CD4-positive, alpha-beta T cell (primary cell): Measurements from ENCODE around the gene CZIB. TPM values are rescaled to one million over a fixed set of nuclear protein-coding genes. Genes with fewer than 3 reads are reported as not detected.

Source experiments
- ATAC-seq: fragments of 200-7000 bp; cut with Tn5 transposase; one replicate; pipeline ENCODE4 v1.10.0; 2022; ENCODE audit warnings: mild to moderate bottlenecking; ENCODE audit not compliant: poor library complexity
- CTCF ChIA-PET: fragments of 350-600 bp; sonication (Branson Sonifier 250); formaldehyde crosslinking; loops from one replicate; lab custom pipeline; 2021; ENCODE audit warnings: antibody characterized with exemption, inconsistent platforms; lab: Charles Lee
- POLR2A ChIA-PET: fragments of 350-600 bp; sonication (Branson Sonifier 250); formaldehyde crosslinking; loops from one replicate; lab custom pipeline; 2021; ENCODE audit warnings: antibody characterized with exemption, inconsistent platforms; lab: Charles Lee
- DNase-seq, 14 experiments: peaks; one replicate each; pipeline ENCODE4 v3.0.0-alpha.2; 2013 to 2020; ENCODE audit warnings: mixed read lengths in 2 of 14
- H3K27ac ChIP-seq, 2 donors: one replicate each; pipeline versions ENCODE4 v1.5.1 to v1.7.0; 2013; ENCODE audit warnings: low read length in 2 of 2, low read depth in 1 of 2, mild to moderate bottlenecking in 1 of 2
- H3K27me3 ChIP-seq, 2 experiments: 1 replicate in 1 of 2; 2 replicates in 1 of 2; pipeline versions ENCODE4 v1.6.1 to v1.7.0; 2013; ENCODE audit warnings: low read length in 2 of 2, control low read depth in 1 of 2, mild to moderate bottlenecking in 1 of 2, moderate library complexity in 1 of 2; ENCODE audit not compliant: insufficient read depth in 2 of 2, control insufficient read depth in 1 of 2
- H3K36me3 ChIP-seq: one replicate; pipeline ENCODE4 v1.6.1; 2013; ENCODE audit warnings: low read length, control low read depth; ENCODE audit not compliant: insufficient read depth
- H3K4me1 ChIP-seq: one replicate; pipeline ENCODE4 v1.6.1; 2013; ENCODE audit warnings: low read length, control low read depth; ENCODE audit not compliant: insufficient read depth
- H3K4me3 ChIP-seq: one replicate; pipeline ENCODE4 v1.5.1; 2013; ENCODE audit warnings: mild to moderate bottlenecking, low read length, moderate library complexity
- H3K9me3 ChIP-seq, 2 experiments: 1 replicate in 1 of 2; 2 replicates in 1 of 2; pipeline versions ENCODE4 v1.6.1 to v1.7.0; 2013; ENCODE audit warnings: low read length in 2 of 2, mild to moderate bottlenecking in 2 of 2, control low read depth in 1 of 2, moderate library complexity in 1 of 2; ENCODE audit not compliant: control insufficient read depth in 1 of 2, insufficient read depth in 1 of 2
- H3K27ac Mint-ChIP-seq: one replicate; pipeline ENCODE4 v1.8.0; 2020; ENCODE audit warnings: mixed read lengths
- H3K27me3 Mint-ChIP-seq: one replicate; pipeline ENCODE4 v1.8.0; 2021; ENCODE audit warnings: mixed read lengths
- H3K36me3 Mint-ChIP-seq: one replicate; pipeline ENCODE4 v1.8.0; 2021; ENCODE audit warnings: low read depth, mixed read lengths
- H3K4me1 Mint-ChIP-seq: one replicate; pipeline ENCODE4 v1.8.0; 2021; ENCODE audit warnings: low read depth, mixed read lengths
- H3K4me3 Mint-ChIP-seq: one replicate; pipeline ENCODE4 v1.8.0; 2020; ENCODE audit warnings: mild to moderate bottlenecking, mixed read lengths
- H3K9me3 Mint-ChIP-seq: one replicate; pipeline ENCODE4 v1.8.0; 2020; ENCODE audit warnings: mixed read lengths
- intact Hi-C, 2 experiments: fragments of 100-400 bp; cut with DNase I in 1 of 2; cut with micrococcal nuclease in 1 of 2; formaldehyde crosslinking; loops; one replicate each; pipeline versions ENCODE4 v1.15.1 to v1.9.0; 2023 to 2025; cut with DNase I, micrococcal nuclease
- total RNA-seq, 174 experiments: library from RNA in 2 of 174; stranded (reverse) in 2 of 174; gene quantifications; one replicate each; pipeline ENCODE4 v1.2.3 and lab custom pipeline; 2021 to 2026
- TF ChIP-seq, protein P1 (sequence below): fragments of 200-600 bp; IDR thresholded peaks from one replicate; pipeline ENCODE4 v1.8.0; 2022; ENCODE audit warnings: antibody characterized with exemption, mild to moderate bottlenecking

CZIB gene
- total RNA-seq, 2 experiments from 2014 or later = 28.8 to 28.9 TPM

- peaks cover 52% of the 10 kb centered on the region for H3K36me3 ChIP-seq
- H3K4me1 ChIP-seq = no peaks in the 10 kb centered on the region
- ChIA-PET POLR2A (no interaction called here), CTCF (no interaction called here)
- H3K9me3 Mint-ChIP-seq = no peaks in the 10 kb centered on the region
- no peak overlapping the region for H3K4me3 Mint-ChIP-seq
- DNase-seq (no peak), ATAC-seq (no peak)
- no peak overlapping the region for H3K4me3 ChIP-seq
- no peaks in the 10 kb centered on the region for H3K9me3 ChIP-seq
- H3K27ac ChIP-seq = no peak overlapping the region
- H3K27ac Mint-ChIP-seq = no peak overlapping the region
- TF ChIP-seq, protein P1, sequence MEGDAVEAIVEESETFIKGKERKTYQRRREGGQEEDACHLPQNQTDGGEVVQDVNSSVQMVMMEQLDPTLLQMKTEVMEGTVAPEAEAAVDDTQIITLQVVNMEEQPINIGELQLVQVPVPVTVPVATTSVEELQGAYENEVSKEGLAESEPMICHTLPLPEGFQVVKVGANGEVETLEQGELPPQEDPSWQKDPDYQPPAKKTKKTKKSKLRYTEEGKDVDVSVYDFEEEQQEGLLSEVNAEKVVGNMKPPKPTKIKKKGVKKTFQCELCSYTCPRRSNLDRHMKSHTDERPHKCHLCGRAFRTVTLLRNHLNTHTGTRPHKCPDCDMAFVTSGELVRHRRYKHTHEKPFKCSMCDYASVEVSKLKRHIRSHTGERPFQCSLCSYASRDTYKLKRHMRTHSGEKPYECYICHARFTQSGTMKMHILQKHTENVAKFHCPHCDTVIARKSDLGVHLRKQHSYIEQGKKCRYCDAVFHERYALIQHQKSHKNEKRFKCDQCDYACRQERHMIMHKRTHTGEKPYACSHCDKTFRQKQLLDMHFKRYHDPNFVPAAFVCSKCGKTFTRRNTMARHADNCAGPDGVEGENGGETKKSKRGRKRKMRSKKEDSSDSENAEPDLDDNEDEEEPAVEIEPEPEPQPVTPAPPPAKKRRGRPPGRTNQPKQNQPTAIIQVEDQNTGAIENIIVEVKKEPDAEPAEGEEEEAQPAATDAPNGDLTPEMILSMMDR = no peak
- intact Hi-C loops = no loop called here
- no peaks in the 10 kb centered on the region for H3K27me3 Mint-ChIP-seq
- H3K27me3 ChIP-seq = no peaks in the 10 kb centered on the region
- peaks cover 13% of the 10 kb centered on the region for H3K36me3 Mint-ChIP-seq
- H3K4me1 Mint-ChIP-seq = no peaks in the 10 kb centered on the region
Measured at GRCh38 chr1:53262000-53262399, 41.6 kb upstream of the CZIB start.

DNA sequence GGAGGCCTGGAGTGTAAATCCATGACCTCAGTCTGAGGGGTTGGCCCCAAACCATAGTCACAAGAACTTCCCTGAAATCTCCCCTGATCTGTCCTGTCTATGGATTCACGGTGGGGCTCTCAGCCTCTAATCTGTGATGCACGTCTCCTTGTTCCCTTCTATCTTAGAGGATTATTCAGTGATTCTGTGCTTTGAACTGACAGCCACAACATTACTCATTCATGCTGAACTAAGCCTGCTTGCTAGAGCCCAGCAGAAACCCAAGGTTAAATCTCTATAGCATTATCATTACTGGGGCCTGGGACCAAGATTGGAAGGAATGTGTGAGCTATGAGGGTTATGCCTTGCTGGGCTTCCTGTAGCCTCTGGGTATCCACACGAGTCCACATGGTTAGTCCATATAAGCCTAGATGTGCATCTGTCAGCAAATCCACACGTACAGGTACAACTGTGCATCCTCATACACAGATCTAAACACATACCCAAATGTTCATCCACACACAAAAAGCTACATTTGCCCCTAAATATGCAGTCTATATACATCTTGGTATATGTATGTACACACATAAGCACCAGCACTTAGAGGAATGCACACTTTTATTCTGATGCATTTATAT lies 40.3 kb upstream of the CZIB start:
- intact Hi-C loops = no loop called here
- Mint-ChIP-seq H3K27me3 (no peaks in the 10 kb centered on the region), H3K36me3 (peaks cover 13% of the 10 kb centered on the region), H3K27ac (no peak overlapping the region), H3K4me1 (no peaks in the 10 kb centered on the region), H3K9me3 (no peaks in the 10 kb centered on the region), H3K4me3 (no peak overlapping the region)
- TF ChIP-seq, protein P1 = no peak
- ATAC-seq = no peak
- H3K27me3 ChIP-seq = no peaks in the 10 kb centered on the region
- no peaks in the 10 kb centered on the region for H3K9me3 ChIP-seq
- ChIA-PET CTCF (no interaction called here), POLR2A (no interaction called here)
- no peak overlapping the region for H3K4me3 ChIP-seq
- no peak overlapping the region for H3K27ac ChIP-seq
- H3K4me1 ChIP-seq = no peaks in the 10 kb centered on the region
- no peak for DNase-seq
- H3K36me3 ChIP-seq = peaks cover 50% of the 10 kb centered on the region

GRCh38 chr1:53259932-53260331 lies 39.5 kb upstream of the CZIB start:
- DNase-seq = no peak
- Mint-ChIP-seq H3K27ac (no peak overlapping the region), H3K4me3 (no peak overlapping the region), H3K9me3 (no peaks in the 10 kb centered on the region), H3K36me3 (peaks cover 8% of the 10 kb centered on the region), H3K27me3 (no peaks in the 10 kb centered on the region), H3K4me1 (no peaks in the 10 kb centered on the region)
- H3K27me3 ChIP-seq = no peaks in the 10 kb centered on the region
- TF ChIP-seq, protein P1 = no peak
- no peak overlapping the region for H3K27ac ChIP-seq
- ATAC-seq = no peak
- no peaks in the 10 kb centered on the region for H3K9me3 ChIP-seq
- ChIA-PET CTCF (no interaction called here), POLR2A (no interaction called here)
- no peaks in the 10 kb centered on the region for H3K4me1 ChIP-seq
- intact Hi-C loops = no loop called here
- peaks cover 47% of the 10 kb centered on the region for H3K36me3 ChIP-seq
- no peak overlapping the region for H3K4me3 ChIP-seq
